ENCODE results near the gene RMND1.

DNA sequence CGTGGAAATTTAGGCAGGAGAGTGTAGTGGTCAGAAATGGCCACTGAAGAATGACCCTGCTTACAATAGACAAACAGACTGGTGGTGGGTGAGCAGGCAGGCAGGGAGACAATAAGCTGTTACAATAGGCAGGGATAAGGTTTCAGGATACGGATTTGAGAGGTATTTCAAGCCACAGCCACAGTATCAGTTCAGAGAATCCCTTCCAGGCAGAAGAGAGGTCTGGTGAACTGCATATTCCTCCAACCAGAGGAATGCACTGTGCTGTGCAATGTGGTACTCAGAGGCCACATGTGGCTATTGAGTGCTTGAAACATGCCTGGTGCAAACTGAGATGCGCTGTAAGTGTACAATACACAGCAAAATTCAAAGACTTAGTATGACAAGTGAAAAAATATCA, 20.6 kb downstream of the RMND1 start:
- TF ChIP-seq, protein P1, sequence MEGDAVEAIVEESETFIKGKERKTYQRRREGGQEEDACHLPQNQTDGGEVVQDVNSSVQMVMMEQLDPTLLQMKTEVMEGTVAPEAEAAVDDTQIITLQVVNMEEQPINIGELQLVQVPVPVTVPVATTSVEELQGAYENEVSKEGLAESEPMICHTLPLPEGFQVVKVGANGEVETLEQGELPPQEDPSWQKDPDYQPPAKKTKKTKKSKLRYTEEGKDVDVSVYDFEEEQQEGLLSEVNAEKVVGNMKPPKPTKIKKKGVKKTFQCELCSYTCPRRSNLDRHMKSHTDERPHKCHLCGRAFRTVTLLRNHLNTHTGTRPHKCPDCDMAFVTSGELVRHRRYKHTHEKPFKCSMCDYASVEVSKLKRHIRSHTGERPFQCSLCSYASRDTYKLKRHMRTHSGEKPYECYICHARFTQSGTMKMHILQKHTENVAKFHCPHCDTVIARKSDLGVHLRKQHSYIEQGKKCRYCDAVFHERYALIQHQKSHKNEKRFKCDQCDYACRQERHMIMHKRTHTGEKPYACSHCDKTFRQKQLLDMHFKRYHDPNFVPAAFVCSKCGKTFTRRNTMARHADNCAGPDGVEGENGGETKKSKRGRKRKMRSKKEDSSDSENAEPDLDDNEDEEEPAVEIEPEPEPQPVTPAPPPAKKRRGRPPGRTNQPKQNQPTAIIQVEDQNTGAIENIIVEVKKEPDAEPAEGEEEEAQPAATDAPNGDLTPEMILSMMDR (IDR thresholded peaks at IDR 0.05; ENCODE audit: low read depth, low read length): no peak
- no peak for TF ChIP-seq EZH2phosphoT487 (IDR thresholded peaks at IDR 0.05; ENCODE audit: low read depth)
